ENCODE measurements around the gene CNIH3. TPM values are rescaled to one million over a fixed set of nuclear protein-coding genes. Genes with fewer than 3 reads are reported as not detected.

CNIH3 gene
- total and polyA plus RNA-seq, 2 donors (not counting 3 experiments of a cell fraction or from before 2014, with no cell fraction given) = 1.3 to 2.5 TPM

- POLR2A ChIA-PET = no interaction called here
- H3K4me1 ChIP-seq (ENCODE audit: control insufficient read depth, extremely low read depth, insufficient read depth, low read length) = no peaks in the 10 kb centered on the region
- H3K27ac ChIP-seq (ENCODE audit: insufficient read depth, low read depth, low read length) = no peak overlapping the region
- no peak for TF ChIP-seq JUN (IDR thresholded peaks at IDR 0.05; ENCODE audit: borderline replicate concordance, insufficient read depth, insufficient read length, low read depth)
- no peak for TF ChIP-seq POLR2AphosphoS5 (IDR thresholded peaks at IDR 0.05; ENCODE audit: insufficient read depth, low read depth, low read length)
- TF ChIP-seq FOS (IDR thresholded peaks at IDR 0.05; ENCODE audit: borderline replicate concordance, insufficient read depth, low read length) = no peak
- no peak for TF ChIP-seq POLR2A (IDR thresholded peaks at IDR 0.05; ENCODE audit: low read depth, low read length)
- no peak for TF ChIP-seq EZH2 (IDR thresholded peaks at IDR 0.05; ENCODE audit: borderline replicate concordance, low read depth, low read length, severe bottlenecking)
- no peak for TF ChIP-seq GATA2 (IDR thresholded peaks at IDR 0.05; ENCODE audit: insufficient read depth, insufficient read length, low read depth, low read length)
- no peak for TF ChIP-seq MYC (IDR thresholded peaks at IDR 0.05; ENCODE audit: low read depth, low read length)
- TF ChIP-seq CTCF (IDR thresholded peaks at IDR 0.05; ENCODE audit: extremely low read depth in 1 of 2, insufficient read depth in 1 of 2, low read depth in 1 of 2, low read length in 2 of 2) = no peak
- TF ChIP-seq MAX (IDR thresholded peaks at IDR 0.05; ENCODE audit: insufficient read depth, insufficient read length) = no peak
- no peak overlapping the region for H3K4me2 ChIP-seq (ENCODE audit: insufficient read depth, low read length)
- no peak overlapping the region for H2AFZ ChIP-seq (ENCODE audit: low read depth, low read length)
- no peak for DNase-seq (ENCODE audit: low read depth, low spot score)
- no peaks in the 10 kb centered on the region for H3K9me3 ChIP-seq (replicated peaks; ENCODE audit: control insufficient read depth, insufficient read depth, low read length)
- CTCF ChIA-PET = no interaction called here
- H3K9me1 ChIP-seq (replicated peaks; ENCODE audit: control insufficient read depth, extremely low read depth, insufficient read depth, low read length) = no peaks in the 10 kb centered on the region
- no TSS peak for BruUV-seq (replicated peaks)
- dilution Hi-C loops (cut with MboI; ENCODE audit: extremely low pct_ligation_motif_present, low sequenced_read_pairs) = no loop called here
- H4K20me1 ChIP-seq (replicated peaks; ENCODE audit: control insufficient read depth, extremely low read depth, insufficient read depth, low read length) = no peaks in the 10 kb centered on the region
- no peaks in the 10 kb centered on the region for H3K79me2 ChIP-seq (ENCODE audit: control insufficient read depth, insufficient read depth, low read length)
- H3K9ac ChIP-seq (replicated peaks; ENCODE audit: extremely low read depth, insufficient read depth, low read length) = no peak overlapping the region
- intact Hi-C loops (cut with micrococcal nuclease) = no loop called here
- no peak for FAIRE-seq
- H3K4me3 ChIP-seq (replicated peaks in 1 of 3; ENCODE audit: insufficient read depth in 1 of 3, low read depth in 1 of 3, low read length in 3 of 3) = no peak overlapping the region
- no peaks in the 10 kb centered on the region for H3K36me3 ChIP-seq (ENCODE audit: control insufficient read depth in 2 of 2, extremely low read depth in 1 of 2, insufficient read depth in 2 of 2, low read length in 2 of 2)
- no peaks in the 10 kb centered on the region for H3K27me3 ChIP-seq (ENCODE audit: control insufficient read depth in 2 of 2, insufficient read depth in 2 of 2, low read length in 2 of 2)
Measured at GRCh38 chr1:224722838-224723237, 106.7 kb downstream of the CNIH3 start.

Data from endothelial cell of umbilical vein (primary cell).